ENCODE measurements around the gene TESK1. TPM values are rescaled to one million over a fixed set of nuclear protein-coding genes. Genes with fewer than 3 reads are reported as not detected.

The TESK1 gene
- total RNA-seq, 1 experiment from 2014 or later, result 25.5 TPM

GRCh38 chr9:35650341-35651158 lies 45.5 kb downstream of the TESK1 start, which contains the start of gene SIT1:
TSS of gene SIT1 (minus strand) at chr9:35650931. CDS start at chr9:35650853, 78 bp downstream.
- intact Hi-C loops (cut with micrococcal nuclease; ENCODE audit: unreplicated experiment), result no loop called here
- Histone ChIP-seq H3K9me3 (ENCODE audit: insufficient read depth, low read depth) (no peaks in the 10 kb centered on the region), H3K9me2 (ENCODE audit: insufficient read depth) (no peaks in the 10 kb centered on the region), H3K4me2 (0 out of 2 replicates have a peak within 1 kb of the TSS, but pooled peaks have one; percentile 43), H3K4me3 (no peak within 1 kb of the TSS), H3F3A (ENCODE audit: insufficient read depth, low read depth) (peaks cover 13% of the 10 kb centered on the region; the same call in 1 of the 2 replicates), H3K27ac (peak within 1 kb of the TSS; percentile 39; the same call in 1 of the 2 replicates), H4K20me1 (ENCODE audit: insufficient read depth) (no peaks in the 10 kb centered on the region), H3K79me2 (ENCODE audit: low read depth) (no peaks in the 10 kb centered on the region), H3K27me3 (ENCODE audit: insufficient read depth, low read depth) (no peaks in the 10 kb centered on the region), H2AFZ (no peak within 1 kb of the TSS), H3K4me1 (replicated peaks; ENCODE audit: insufficient read depth) (peaks cover 21% of the 10 kb centered on the region), H3K36me3 (ENCODE audit: low read depth) (no peaks in the 10 kb centered on the region)
- DNase-seq, result no peak
- ChIA-PET CTCF (no interaction called here), POLR2A (ENCODE audit: unreplicated experiment) (no interaction called here)
- TF ChIP-seq CTCF (conservative IDR thresholded peaks at IDR 0.05) (no peak), EZH2 (IDR thresholded peaks at IDR 0.05; ENCODE audit: low read depth) (no peak)
- BruUV-seq (replicated peaks), result no TSS peak

GRCh38 chr9:35651956-35652828 lies 47.1 kb downstream of the TESK1 start:
- Histone ChIP-seq H4K20me1 (ENCODE audit: insufficient read depth) (no peaks in the 10 kb centered on the region), H3K4me2 (peak overlapping the region; percentile 43), H3K27ac (peak overlapping the region; percentile 39), H2AFZ (no peak overlapping the region), H3K4me3 (no peak overlapping the region), H3K36me3 (ENCODE audit: low read depth) (no peaks in the 10 kb centered on the region), H3K79me2 (ENCODE audit: low read depth) (no peaks in the 10 kb centered on the region), H3K9me2 (ENCODE audit: insufficient read depth) (no peaks in the 10 kb centered on the region), H3K4me1 (replicated peaks; ENCODE audit: insufficient read depth) (peaks cover 23% of the 10 kb centered on the region), H3F3A (ENCODE audit: insufficient read depth, low read depth) (peaks cover 16% of the 10 kb centered on the region; the same call in 1 of the 2 replicates), H3K9me3 (ENCODE audit: insufficient read depth, low read depth) (no peaks in the 10 kb centered on the region), H3K27me3 (ENCODE audit: insufficient read depth, low read depth) (no peaks in the 10 kb centered on the region)
- intact Hi-C loops (cut with micrococcal nuclease; ENCODE audit: unreplicated experiment), result no loop called here
- no TSS peak for BruUV-seq (replicated peaks)
- DNase-seq, result peak; percentile 60 to 74
- TF ChIP-seq CTCF (conservative IDR thresholded peaks at IDR 0.05) (no peak), EZH2 (IDR thresholded peaks at IDR 0.05; ENCODE audit: low read depth) (no peak)
- ChIA-PET CTCF (no interaction called here), POLR2A (ENCODE audit: unreplicated experiment) (interaction anchor here (0.5 to 0.7 kb wide), 6 partner anchors 9 to 261 kb away, joined by 3 read pairs; partner anchors contain the start of gene CREB3)

GRCh38 chr9:35652829-35653209 lies 47.8 kb downstream of the TESK1 start:
- H3K36me3 ChIP-seq (ENCODE audit: low read depth), result no peaks in the 10 kb centered on the region
- BruUV-seq (replicated peaks), result no TSS peak
- H4K20me1 ChIP-seq (ENCODE audit: insufficient read depth), result no peaks in the 10 kb centered on the region
- intact Hi-C loops (cut with micrococcal nuclease; ENCODE audit: unreplicated experiment), result no loop called here
- H3K4me2 ChIP-seq, result no peak overlapping the region
- POLR2A ChIA-PET (ENCODE audit: unreplicated experiment), result no interaction called here
- no peaks in the 10 kb centered on the region for H3K79me2 ChIP-seq (ENCODE audit: low read depth)
- no peak for DNase-seq
- TF ChIP-seq EZH2 (IDR thresholded peaks at IDR 0.05; ENCODE audit: low read depth) (no peak), CTCF (conservative IDR thresholded peaks at IDR 0.05) (no peak)
- peak overlapping the region; percentile 39; the same call in 1 of the 2 replicates for H3K27ac ChIP-seq
- H3K9me3 ChIP-seq (ENCODE audit: insufficient read depth, low read depth), result no peaks in the 10 kb centered on the region
- no peaks in the 10 kb centered on the region for H3K9me2 ChIP-seq (ENCODE audit: insufficient read depth)
- no peaks in the 10 kb centered on the region for H3K27me3 ChIP-seq (ENCODE audit: insufficient read depth, low read depth)
- H3F3A ChIP-seq (ENCODE audit: insufficient read depth, low read depth), result peaks cover 16% of the 10 kb centered on the region; the same call in 1 of the 2 replicates
- no peak overlapping the region for H2AFZ ChIP-seq
- peaks cover 26% of the 10 kb centered on the region for H3K4me1 ChIP-seq (replicated peaks; ENCODE audit: insufficient read depth)
- H3K4me3 ChIP-seq, result no peak overlapping the region
- CTCF ChIA-PET, result no interaction called here

All from PC-9 (cell line).